T-helper 22 cell (primary cell): ENCODE results near the gene SLC24A4.

Experiments
- DNase-seq: peaks from one replicate; pipeline ENCODE4 v3.0.0-alpha.2; 2020; ENCODE audit warnings: low read depth

Gene SLC24A4

GRCh38 chr14:92458136-92459029, 135.4 kb downstream of the SLC24A4 start:
- no peak for DNase-seq

- no peak for DNase-seq
Measured at GRCh38 chr14:92459030-92459949, 136.3 kb downstream of the SLC24A4 start.

- no peak for DNase-seq
Measured at GRCh38 chr14:92459950-92460421, 137.0 kb downstream of the SLC24A4 start.

- no peak for DNase-seq
Measured at GRCh38 chr14:92460541-92460915, 137.6 kb downstream of the SLC24A4 start.

GRCh38 chr14:92460916-92461579, 138.1 kb downstream of the SLC24A4 start:
- no peak for DNase-seq

- DNase-seq: no peak
Measured at GRCh38 chr14:92461891-92462290, 138.9 kb downstream of the SLC24A4 start.

- DNase-seq: no peak
Measured at GRCh38 chr14:92462568-92462967, 139.6 kb downstream of the SLC24A4 start.

GRCh38 chr14:92463141-92463540, 140.2 kb downstream of the SLC24A4 start:
- DNase-seq: no peak

- DNase-seq: no peak
Measured at GRCh38 chr14:92464156-92464555, 141.2 kb downstream of the SLC24A4 start.

GRCh38 chr14:92464716-92465115, 141.8 kb downstream of the SLC24A4 start:
- no peak for DNase-seq

GRCh38 chr14:92465353-92466055, 142.5 kb downstream of the SLC24A4 start:
- no peak for DNase-seq

GRCh38 chr14:92466059-92466458, 143.1 kb downstream of the SLC24A4 start:
- DNase-seq: no peak

- DNase-seq: no peak
Measured at GRCh38 chr14:92469515-92469914, 146.6 kb downstream of the SLC24A4 start.

GRCh38 chr14:92470215-92470614, 147.2 kb downstream of the SLC24A4 start:
- no peak for DNase-seq

- DNase-seq: no peak
Measured at GRCh38 chr14:92470811-92471210, 147.8 kb downstream of the SLC24A4 start.

GRCh38 chr14:92471919-92472318, 149.0 kb downstream of the SLC24A4 start:
- DNase-seq: no peak

- no peak for DNase-seq
Measured at GRCh38 chr14:92472860-92473259, 149.9 kb downstream of the SLC24A4 start.

GRCh38 chr14:92473261-92473968, 150.4 kb downstream of the SLC24A4 start:
- DNase-seq: no peak

- DNase-seq: no peak
Measured at GRCh38 chr14:92473969-92474535, 151.1 kb downstream of the SLC24A4 start.

GRCh38 chr14:92475037-92475436, 152.1 kb downstream of the SLC24A4 start:
- DNase-seq: no peak
